ENCODE data around the gene NPR2. TPM values are rescaled to one million over a fixed set of nuclear protein-coding genes. Genes with fewer than 3 reads are reported as not detected.

NPR2 gene
- total RNA-seq, 1 donor, result 16.6 TPM

DNA sequence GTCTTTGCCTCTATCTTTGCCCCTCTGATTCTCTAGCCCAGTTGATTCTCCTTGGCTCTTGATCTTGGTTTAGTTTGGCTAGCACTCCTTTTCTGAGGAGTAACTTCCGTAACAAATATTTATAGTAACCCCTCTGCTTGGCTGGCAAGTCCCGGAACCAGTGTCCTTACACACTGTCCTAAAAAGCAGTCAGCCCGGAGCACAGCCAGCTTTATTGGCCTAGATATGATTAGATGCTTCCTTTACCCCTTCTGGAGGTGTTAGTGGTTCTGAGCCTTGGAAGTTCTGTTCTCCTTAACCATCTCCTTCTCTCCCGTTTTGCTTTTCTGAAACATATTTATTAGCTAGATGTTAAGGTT, 20.3 kb upstream of the NPR2 start:
- Histone ChIP-seq H4K20me1 (ENCODE audit: insufficient read depth, low read length) (no peaks in the 10 kb centered on the region), H3K4me3 (ENCODE audit: insufficient read depth, low read length) (no peak overlapping the region), H3K9me3 (ENCODE audit: low read depth, low read length) (no peaks in the 10 kb centered on the region), H3K4me1 (ENCODE audit: insufficient read depth, low read length) (peaks cover 13% of the 10 kb centered on the region), H2AFZ (ENCODE audit: low read length) (no peak overlapping the region), H3K79me2 (ENCODE audit: insufficient read depth, low read length) (no peaks in the 10 kb centered on the region), H3K27me3 (ENCODE audit: insufficient read depth, low read length) (peaks cover 5% of the 10 kb centered on the region), H3K27ac (ENCODE audit: low read depth, low read length) (no peak overlapping the region), H3K36me3 (ENCODE audit: insufficient read depth, low read length) (no peaks in the 10 kb centered on the region), H3K4me2 (ENCODE audit: insufficient read depth, low read length) (no peak overlapping the region)
- TF ChIP-seq, protein P1, sequence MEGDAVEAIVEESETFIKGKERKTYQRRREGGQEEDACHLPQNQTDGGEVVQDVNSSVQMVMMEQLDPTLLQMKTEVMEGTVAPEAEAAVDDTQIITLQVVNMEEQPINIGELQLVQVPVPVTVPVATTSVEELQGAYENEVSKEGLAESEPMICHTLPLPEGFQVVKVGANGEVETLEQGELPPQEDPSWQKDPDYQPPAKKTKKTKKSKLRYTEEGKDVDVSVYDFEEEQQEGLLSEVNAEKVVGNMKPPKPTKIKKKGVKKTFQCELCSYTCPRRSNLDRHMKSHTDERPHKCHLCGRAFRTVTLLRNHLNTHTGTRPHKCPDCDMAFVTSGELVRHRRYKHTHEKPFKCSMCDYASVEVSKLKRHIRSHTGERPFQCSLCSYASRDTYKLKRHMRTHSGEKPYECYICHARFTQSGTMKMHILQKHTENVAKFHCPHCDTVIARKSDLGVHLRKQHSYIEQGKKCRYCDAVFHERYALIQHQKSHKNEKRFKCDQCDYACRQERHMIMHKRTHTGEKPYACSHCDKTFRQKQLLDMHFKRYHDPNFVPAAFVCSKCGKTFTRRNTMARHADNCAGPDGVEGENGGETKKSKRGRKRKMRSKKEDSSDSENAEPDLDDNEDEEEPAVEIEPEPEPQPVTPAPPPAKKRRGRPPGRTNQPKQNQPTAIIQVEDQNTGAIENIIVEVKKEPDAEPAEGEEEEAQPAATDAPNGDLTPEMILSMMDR (IDR thresholded peaks at IDR 0.05; ENCODE audit: extremely low read depth, low read depth, low read length), result no peak
- no peak for DNase-seq (ENCODE audit: insufficient read length, low spot score, missing footprints)

DNA sequence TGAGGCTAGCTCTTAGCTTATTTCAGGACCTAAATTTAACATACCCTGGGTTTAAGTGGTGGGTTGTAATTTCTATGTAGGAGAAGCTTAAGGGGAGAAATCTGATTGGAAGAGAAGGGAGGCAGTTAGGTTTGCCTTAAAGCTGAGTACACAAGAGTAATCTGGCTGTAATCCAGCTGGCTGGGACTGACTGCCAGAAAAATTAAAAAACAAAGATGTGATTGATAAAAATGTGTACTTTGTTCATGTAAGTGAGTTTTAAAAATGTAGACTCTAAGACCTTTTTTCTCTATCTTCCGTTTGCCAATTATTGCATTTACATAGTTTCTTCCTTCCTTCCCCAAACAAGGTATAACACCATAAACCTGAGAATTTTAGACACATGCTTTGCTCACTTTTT, 19.9 kb upstream of the NPR2 start:
- no peak for DNase-seq (ENCODE audit: insufficient read length, low spot score, missing footprints)
- peaks cover 13% of the 10 kb centered on the region for H3K4me1 ChIP-seq (ENCODE audit: insufficient read depth, low read length)
- no peak overlapping the region for H2AFZ ChIP-seq (ENCODE audit: low read length)
- peaks cover 5% of the 10 kb centered on the region for H3K27me3 ChIP-seq (ENCODE audit: insufficient read depth, low read length)
- no peaks in the 10 kb centered on the region for H3K79me2 ChIP-seq (ENCODE audit: insufficient read depth, low read length)
- H3K4me2 ChIP-seq (ENCODE audit: insufficient read depth, low read length), result no peak overlapping the region
- no peaks in the 10 kb centered on the region for H3K36me3 ChIP-seq (ENCODE audit: insufficient read depth, low read length)
- H3K9me3 ChIP-seq (ENCODE audit: low read depth, low read length), result no peaks in the 10 kb centered on the region
- H3K27ac ChIP-seq (ENCODE audit: low read depth, low read length), result no peak overlapping the region
- H3K4me3 ChIP-seq (ENCODE audit: insufficient read depth, low read length), result no peak overlapping the region
- TF ChIP-seq, protein P1 (IDR thresholded peaks at IDR 0.05; ENCODE audit: extremely low read depth, low read depth, low read length), result no peak
- H4K20me1 ChIP-seq (ENCODE audit: insufficient read depth, low read length), result no peaks in the 10 kb centered on the region

DNA sequence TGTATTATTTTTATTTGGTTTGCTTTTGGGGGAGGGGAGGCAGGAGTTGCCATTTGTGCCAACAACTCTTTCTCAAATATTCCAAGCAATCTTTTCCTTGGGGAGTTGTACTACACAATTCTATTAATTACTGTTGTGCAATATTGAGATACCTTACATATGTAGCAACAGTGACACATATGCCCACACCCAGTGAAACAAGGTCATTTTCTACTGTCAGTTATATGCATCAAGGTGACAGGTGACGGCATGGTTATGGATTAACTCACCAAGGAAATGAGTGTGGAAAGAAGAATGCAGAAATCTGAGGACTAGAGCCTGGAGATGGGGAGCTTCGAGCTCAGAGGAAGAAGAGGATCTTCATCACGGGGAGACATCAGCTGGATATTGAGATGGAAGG, 19.4 kb upstream of the NPR2 start:
- no peak overlapping the region for H3K4me2 ChIP-seq (ENCODE audit: insufficient read depth, low read length)
- peaks cover 5% of the 10 kb centered on the region for H3K27me3 ChIP-seq (ENCODE audit: insufficient read depth, low read length)
- no peaks in the 10 kb centered on the region for H3K79me2 ChIP-seq (ENCODE audit: insufficient read depth, low read length)
- H2AFZ ChIP-seq (ENCODE audit: low read length), result no peak overlapping the region
- no peaks in the 10 kb centered on the region for H3K9me3 ChIP-seq (ENCODE audit: low read depth, low read length)
- DNase-seq (ENCODE audit: insufficient read length, low spot score, missing footprints), result no peak
- TF ChIP-seq, protein P1 (IDR thresholded peaks at IDR 0.05; ENCODE audit: extremely low read depth, low read depth, low read length), result no peak
- peaks cover 13% of the 10 kb centered on the region for H3K4me1 ChIP-seq (ENCODE audit: insufficient read depth, low read length)
- no peak overlapping the region for H3K27ac ChIP-seq (ENCODE audit: low read depth, low read length)
- no peaks in the 10 kb centered on the region for H3K36me3 ChIP-seq (ENCODE audit: insufficient read depth, low read length)
- no peaks in the 10 kb centered on the region for H4K20me1 ChIP-seq (ENCODE audit: insufficient read depth, low read length)
- H3K4me3 ChIP-seq (ENCODE audit: insufficient read depth, low read length), result no peak overlapping the region

DNA sequence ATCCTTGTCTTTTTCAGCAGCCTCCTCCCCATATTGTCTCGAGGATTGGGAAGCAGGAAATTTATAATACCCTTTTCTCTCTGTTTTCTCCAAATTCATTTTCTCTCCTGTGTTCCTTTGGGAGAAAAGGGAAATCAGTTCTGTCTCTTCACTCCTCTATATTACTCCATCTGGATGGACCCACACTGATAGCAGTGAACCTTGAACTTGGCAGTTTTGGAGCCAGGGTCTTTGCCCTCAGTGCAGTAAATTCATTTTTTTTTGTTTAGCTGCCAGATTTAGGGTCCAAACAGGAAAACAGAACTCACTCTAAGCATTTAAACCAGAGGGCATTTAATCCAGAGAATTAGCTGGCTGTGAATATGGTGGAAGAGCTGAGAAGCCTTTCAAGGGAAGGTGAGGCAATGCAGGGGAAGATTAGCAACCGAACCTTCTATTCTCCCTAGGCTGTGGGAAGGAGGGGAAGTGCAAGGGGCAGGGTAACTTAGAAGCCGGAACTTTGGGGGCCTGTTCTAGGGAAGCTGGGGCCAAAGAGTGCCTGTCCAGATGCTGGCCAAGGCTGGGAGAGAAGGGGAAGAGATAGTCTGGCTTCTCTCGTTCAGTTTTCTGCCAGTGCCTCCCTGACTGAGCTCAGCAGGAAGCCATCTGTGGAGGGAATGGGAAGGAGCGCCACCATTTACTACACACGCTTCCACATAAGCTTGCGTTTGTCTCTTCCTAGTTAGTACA, 16.3 kb upstream of the NPR2 start:
- H3K4me1 ChIP-seq (ENCODE audit: insufficient read depth, low read length), result peaks cover 13% of the 10 kb centered on the region
- H2AFZ ChIP-seq (ENCODE audit: low read length), result peak overlapping the region; percentile 44
- no peaks in the 10 kb centered on the region for H4K20me1 ChIP-seq (ENCODE audit: insufficient read depth, low read length)
- no peaks in the 10 kb centered on the region for H3K79me2 ChIP-seq (ENCODE audit: insufficient read depth, low read length)
- H3K9me3 ChIP-seq (ENCODE audit: low read depth, low read length), result no peaks in the 10 kb centered on the region
- DNase-seq (ENCODE audit: insufficient read length, low spot score, missing footprints), result no peak
- H3K4me3 ChIP-seq (ENCODE audit: insufficient read depth, low read length), result no peak overlapping the region
- H3K27ac ChIP-seq (ENCODE audit: low read depth, low read length), result no peak overlapping the region
- H3K4me2 ChIP-seq (ENCODE audit: insufficient read depth, low read length), result no peak overlapping the region
- no peaks in the 10 kb centered on the region for H3K36me3 ChIP-seq (ENCODE audit: insufficient read depth, low read length)
- TF ChIP-seq, protein P1 (IDR thresholded peaks at IDR 0.05; ENCODE audit: extremely low read depth, low read depth, low read length), result no peak
- peaks cover 20% of the 10 kb centered on the region for H3K27me3 ChIP-seq (ENCODE audit: insufficient read depth, low read length)
